Measurements from ENCODE around the gene ADTRP.

Gene ADTRP

DNA sequence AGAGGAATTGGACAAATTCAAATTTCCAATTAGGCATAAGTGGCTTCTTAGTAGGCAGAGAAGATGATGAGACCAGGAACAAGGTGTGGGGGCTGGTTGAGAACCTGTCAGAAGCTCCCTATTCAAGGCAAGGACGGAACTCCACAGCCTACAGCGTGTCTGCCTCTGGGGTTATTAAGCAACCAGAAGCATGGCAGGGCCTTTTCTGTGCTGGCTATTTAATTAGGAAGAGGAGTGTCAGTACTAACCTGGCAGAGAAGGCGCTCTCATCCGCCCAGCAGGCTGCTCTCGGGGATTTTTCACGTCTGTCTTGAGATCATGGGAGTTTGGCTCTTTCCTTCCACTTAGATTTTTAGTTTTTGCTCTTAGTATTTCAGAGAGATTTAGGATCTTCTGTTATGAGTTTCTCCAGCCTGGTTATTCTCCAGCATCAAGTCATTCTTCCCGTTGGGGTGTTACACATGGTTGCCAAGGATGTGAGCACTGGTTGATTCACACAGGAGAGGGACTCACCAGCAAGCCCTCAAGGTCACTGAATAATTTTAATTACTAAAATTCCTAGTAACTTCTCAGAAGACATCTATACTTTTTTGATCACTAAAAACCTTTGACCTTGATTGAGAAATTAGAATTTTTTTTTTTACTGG lies 23.9 kb downstream of the ADTRP start:
- DNase-seq: no peak

DNA sequence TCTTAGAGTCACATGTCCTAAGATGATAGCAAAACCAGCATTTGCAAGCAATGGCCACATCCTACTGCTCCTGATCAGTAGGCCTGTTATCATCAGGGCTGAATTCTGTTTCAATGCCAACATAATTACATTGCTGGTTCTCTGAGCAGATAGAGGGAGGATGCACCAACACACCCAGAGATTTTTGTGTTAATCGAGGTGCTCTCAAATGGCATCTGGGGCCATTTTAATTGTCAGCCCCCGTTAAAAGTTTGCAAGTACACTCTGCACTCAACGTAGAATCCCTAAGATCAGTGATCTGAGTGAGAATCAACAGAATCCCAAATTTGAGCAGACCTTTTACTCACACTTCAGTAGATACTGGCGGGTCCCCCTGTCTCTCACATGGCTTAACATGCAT lies 24.8 kb downstream of the ADTRP start:
- DNase-seq: no peak

DNA sequence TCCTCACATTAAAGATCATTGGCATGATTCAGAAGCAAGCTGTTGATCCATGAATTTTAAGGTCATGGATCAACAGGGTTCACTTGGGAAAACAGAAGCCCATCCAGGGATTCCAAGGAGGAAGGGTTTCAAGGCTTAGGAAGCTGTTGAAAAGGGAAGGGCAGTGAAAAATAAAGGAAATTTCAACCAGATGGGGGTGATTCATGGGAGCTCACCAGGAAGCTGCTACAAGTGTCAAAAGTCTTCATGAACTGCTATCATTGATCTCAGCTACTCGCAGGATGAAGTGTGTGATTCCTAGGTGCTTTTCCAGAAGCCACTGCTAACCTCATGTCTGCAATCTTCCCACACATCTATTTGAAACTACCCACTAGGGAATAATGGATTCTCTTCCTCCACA lies 26.2 kb downstream of the ADTRP start:
- no peak for DNase-seq

DNA sequence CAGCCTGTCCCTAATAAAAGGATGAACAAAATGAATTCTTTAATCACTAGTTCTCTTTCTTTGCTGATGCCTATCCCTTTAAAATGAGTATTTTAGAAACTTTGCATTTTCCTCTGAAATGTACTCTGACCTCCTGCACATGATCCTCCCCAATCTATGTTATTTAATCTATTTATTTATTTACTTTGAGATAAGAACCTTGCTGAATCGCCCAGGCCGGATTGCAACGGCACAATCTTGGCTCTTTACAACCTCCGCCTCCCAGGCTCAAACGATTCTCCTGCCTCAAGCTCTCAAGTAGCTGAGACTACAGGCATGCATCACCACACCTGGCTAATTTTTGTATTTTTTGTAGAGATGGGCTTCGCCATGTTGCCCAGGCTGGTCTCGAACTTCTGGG lies 27.9 kb downstream of the ADTRP start:
- DNase-seq: no peak

DNA sequence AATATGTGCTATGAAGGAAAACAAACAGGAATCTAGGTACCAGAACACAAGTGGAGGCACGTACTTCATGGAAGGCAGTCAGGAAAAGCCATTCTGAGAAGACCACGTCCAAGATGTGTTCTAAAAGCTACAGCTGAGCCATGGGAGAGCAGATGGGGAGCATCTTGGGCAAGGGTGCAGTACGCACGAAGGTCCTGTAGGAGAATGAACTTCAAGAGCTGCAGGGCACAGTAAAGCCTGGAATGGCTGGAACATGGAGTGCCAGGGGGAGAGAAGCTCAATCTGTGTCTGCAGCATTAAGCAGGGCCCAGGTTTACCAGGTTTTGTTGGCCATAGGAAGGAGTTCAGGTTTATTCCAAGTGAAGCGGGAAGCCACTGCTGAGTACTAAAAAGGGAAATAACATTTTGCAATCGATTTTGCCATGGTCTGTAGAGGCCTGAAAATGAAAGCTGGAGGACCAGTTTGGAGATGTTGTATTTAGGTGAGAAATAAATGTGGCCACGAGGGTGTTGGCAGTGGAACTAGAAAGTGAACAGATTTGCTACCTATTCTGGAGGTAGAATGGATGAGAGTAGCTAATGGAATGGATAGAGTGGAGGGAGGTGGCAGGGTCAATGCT lies 29.9 kb downstream of the ADTRP start:
- no peak for DNase-seq

DNA sequence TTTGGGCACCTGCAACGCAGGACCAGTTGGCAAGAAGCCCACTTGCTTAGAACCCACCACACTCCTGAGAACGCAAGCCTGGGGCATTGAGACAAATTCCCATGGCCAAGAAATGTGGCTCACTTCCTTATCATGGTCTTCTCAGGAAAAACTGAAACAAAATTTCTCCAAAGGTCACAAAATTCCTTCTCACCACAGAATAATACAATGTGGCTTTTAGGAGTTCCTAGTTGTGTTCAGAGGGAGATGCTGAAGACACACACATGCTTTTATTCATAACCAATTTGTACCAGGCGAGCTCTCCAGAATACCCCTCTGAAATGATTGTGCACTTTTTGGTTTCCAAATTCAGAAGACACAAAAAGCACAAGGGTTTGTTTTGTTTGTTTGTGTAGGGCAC lies 31.6 kb downstream of the ADTRP start:
- no peak for DNase-seq

DNA sequence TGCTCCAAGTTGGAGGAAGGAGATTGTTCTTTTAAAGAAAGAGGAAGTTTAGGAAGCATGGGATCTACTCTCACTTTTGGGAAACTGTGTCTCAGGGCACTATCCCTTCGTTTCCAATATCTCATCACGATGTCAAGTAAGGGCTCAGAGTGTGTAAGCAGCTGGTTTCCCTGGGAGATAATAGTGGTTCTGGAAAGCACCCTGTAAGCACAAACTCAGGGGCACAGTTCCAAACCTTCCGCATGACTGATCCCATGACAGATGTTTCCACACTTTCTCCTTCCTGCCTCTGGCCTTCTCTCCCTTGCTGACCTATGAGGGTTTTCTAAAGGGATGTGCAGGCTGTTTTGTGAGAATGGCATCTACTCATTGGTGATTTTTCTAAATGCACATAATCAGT lies 33.9 kb downstream of the ADTRP start:
- no peak for DNase-seq

DNA sequence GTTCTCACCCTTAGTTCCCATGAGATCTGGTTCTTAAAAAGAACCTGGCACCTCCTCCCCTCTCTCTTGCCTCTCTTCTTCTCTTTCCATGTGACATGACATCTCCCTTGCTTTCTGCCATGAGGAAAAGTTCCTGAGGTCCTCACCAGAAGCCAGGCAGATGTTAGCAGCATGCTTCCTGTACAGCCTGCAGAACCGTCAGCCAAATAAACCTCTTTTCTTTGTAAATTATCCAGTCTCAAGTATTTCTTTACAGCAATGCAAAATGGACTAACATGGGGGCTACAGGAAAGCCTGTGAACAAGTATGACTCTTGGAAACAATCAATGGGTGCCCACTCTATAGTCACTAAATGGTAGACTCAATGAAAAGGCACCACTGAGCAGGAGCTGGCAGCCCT lies 34.5 kb downstream of the ADTRP start:
- no peak for DNase-seq

DNA sequence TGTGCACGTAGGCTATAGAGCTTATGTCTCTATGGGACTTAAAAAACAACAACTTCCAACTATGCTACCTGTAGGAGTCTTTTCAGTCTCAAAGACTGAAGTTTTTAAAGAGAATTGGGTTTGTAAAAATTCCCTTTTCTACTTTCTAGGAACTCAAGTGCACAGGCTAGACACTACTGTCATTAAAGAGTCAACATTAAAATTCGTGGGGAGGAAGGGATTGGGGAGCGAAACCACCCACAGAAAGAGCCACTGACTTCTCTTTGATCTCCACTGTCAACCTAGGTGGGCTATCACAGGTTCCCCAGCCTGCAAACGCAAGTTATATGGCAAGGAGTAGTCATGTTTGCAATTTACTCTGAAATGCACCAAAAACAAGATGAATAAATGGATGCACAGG lies 37.7 kb downstream of the ADTRP start:
- no peak for DNase-seq

DNA sequence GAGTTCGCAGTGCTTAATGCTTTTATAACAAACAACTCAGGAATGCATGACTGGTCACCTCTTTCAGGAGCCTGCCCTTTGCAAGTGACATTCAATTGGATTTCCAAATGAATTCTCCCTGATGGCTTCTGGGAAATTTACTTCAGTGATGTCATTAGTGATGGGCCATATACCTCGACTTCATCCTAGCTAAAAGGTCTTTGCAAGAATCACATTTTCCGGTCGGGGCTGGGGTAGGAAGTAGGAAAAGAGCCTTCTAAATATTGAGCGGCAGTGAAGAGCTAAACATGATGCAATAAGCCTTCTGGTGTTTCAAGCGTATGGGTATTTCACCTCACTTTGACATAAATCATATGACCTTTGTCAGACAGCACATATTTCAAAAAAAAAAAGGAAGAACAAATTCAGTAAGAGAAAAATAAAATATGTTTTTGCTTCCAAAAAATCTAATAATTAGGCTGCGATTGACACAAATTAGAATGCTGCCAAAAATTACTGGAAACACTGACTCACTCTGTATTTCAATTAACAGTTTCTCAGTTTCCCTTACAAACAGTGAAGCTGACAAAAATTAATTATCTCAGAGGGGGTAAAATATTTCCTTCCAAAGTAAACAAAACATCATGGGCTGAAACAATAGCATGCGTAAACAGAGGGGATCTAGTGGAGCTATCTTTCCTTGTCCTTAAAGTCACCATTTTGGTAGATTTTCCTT lies 39.8 kb downstream of the ADTRP start:
- DNase-seq: no peak

DNA sequence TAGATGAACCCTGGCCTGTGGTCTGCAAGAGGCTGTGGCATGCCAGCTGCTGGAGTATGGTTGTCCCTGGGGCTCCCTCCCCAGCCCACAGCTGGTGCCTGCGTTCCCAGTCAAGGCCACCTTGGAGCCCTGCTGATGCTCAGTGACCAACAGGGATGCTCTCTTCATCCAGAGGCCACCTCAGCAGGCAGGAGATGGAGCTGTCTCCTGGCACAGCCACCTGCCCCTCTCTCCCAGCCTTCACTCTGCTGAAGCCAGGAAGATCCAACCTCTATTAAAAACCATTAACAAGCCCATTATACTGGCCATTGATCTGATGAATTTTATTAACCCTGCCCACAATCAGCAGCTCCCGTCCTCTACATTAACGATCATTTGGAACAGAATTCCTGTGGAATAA lies 40.4 kb downstream of the ADTRP start:
- no peak for DNase-seq

DNA sequence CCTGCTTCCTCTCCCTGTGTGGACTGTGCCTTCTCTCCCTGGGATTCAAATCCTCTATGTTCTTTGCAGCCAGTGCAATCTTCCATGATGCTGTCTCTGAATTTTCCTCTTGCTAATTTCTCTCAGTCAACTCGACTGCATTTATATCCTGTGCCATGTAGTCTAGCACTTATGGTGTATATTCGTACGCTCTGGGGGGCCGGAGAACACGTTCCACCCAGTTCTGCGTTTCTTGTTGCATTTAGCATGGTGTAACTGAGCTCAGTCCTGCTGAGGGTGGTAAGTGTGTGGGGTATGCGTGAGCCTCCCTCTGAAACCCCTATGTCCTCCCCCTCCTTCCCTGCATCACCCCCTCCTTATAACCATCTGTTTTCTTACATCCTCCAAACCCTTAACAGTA lies 42.0 kb downstream of the ADTRP start:
- DNase-seq: no peak

DNA sequence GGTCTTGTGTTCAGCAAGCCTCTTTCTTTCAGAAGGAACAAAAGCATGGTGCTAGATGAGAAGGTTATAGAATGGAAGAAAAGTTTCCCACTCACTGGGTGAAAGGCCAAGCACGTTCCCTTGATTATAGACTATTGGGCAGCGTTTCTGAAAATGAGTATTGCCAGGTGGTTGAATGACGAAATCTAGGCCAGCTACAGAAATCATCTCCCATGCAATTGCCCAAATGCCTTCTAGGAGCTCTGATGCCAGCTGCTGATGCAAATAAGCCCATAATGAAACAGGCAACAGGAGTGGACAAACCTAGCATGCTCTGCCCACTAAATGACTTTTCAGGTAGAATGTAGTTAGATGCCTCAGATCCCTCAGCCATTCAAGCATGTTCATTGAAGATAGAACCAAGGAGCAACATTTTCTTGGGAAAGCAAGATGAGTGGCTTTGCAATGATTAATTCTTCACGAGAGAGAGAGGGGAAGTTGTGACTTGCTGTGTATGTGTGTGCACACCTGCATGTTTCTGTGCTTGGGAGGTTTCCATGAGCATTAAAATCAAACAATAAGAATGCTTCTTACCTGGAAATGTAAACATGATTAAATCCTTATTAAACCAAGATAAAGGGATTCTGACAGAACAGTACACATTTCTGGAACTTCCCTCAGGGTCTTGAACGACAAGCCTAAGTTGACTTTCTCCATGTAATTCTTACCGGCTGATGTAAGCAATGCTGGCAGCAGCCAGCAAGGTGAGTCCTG lies 43.6 kb downstream of the ADTRP start:
- no peak for DNase-seq

DNA sequence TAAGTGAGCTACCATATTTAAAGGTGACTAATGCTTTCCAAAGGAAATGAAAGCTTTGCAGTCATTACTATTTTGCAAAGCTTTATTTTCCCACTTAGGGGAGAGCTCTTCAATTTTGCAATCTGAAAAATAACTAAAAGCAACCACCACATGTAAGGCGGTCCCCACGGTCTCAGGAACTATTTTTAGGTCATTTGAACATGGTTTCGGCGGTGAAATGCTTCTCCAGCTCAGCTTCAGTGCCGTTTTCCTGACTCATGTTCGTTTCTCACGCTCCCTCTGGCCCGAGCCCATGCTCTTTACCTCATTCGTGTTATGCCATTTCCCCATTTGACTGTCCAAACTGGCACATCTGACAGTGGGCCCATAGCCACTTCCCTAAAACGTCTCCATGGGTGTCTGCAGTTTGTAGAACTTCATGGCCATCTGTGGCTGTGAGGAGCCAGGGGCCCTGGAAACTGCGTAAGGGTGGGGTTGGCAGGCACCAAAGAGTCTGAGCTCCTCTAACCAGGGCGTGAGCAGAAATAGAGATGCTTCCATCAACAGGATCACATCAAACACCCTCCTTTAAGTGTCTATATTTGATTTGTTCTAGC lies 46.5 kb downstream of the ADTRP start:
- DNase-seq: peak; percentile 46

DNA sequence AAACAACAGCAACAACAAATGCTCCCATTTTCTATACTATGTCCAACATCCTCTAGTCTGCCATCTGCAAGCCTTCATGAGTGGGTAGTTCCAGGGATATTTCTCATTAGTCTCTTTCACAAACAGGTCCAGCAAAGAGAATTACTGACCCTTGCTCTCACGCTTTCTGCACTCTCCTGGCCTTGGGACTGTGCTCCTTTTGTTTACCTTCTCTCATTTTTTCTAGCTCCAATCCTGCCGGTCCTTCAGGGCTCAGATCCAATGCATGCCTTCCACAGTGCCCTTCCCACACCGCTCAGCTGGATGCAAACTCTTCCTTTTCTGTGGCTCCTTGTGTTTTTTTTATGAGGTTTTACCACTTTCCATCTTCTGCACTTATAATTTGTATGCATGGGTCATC lies 47.2 kb downstream of the ADTRP start:
- DNase-seq: no peak

DNA sequence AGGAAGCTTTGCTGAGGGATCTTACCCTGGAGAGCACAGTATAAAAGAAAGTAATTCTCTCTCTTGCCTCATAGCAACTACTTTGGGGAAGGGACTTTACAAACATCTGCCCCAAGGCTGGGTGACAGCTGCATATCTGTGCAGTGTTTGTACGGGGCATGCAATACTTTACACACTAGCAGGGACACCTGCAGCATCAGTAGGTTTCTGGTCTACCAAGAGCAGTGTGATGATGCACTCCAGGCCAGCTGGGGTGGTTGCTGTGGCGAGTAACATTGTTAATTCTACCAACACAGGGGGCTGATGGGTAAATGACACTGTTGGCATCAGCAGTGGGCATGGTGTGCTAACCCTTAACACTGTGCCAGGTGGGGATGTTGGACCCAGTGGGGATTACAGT lies 48.0 kb downstream of the ADTRP start:
- DNase-seq: no peak

DNA sequence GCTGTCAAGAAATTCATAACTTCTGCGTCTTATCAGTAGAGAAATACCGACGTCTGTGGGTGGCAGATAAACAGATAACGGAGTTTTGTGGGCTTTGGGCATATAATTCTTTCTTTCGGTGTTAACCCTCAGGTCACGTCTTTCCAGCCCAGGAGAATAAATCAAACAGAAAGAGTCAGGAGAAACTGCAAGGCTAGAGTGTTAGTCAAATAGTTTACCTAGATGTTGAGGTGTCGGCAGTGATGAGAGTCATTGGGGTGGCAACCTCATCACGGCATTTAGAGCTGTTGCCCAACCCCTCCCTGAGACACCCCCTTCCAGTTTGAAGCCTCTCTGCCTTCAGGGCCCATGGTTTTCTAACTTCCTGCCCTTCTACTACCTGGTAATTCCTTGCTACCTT lies 49.5 kb downstream of the ADTRP start:
- peak; percentile 22 for DNase-seq

DNA sequence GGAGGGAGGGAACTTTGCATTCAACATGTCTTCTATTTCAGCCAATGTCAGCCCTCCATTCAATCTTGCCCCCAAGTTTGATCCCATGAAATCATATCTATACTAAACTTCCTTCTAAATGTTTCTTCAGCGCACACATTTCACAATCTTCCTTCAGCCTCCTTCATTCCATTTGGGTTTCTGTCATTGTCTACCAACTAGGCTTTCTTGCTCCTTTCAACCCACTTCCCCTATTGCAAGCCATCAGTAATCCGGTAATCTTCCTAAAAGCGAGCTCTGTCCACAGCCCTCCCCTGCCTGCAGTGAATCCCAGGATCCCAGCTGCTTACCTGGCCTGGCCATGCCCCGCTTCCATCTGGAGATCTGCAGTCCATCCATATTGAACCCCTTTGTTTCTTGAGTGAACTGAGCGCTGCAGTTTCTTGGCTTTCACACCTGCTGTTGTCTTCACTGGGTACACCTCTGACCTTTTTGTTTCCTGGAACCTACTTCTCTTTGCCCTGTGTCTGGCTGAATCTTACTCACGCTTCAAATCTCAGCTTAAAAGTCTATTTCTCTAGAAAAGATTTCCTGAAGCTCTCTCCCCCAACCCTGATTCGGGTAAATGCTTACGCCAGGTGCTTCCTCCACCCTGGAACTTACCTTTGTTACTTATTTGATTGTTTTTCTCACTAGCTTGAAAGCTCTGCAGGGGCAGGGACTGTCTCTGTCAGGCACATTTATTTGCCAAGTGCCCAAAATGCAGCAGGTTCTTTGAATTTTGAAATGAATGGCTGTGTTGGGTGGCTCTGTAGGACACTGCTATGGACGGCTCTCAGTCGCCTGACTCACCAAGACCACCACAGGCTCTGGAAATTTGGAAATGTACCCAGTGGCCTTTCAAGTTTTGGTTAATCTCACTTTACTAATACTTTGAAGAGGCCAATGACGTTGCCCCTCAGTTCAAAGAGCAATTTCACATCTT lies 50.3 kb downstream of the ADTRP start:
- DNase-seq: peak; percentile 8

DNA sequence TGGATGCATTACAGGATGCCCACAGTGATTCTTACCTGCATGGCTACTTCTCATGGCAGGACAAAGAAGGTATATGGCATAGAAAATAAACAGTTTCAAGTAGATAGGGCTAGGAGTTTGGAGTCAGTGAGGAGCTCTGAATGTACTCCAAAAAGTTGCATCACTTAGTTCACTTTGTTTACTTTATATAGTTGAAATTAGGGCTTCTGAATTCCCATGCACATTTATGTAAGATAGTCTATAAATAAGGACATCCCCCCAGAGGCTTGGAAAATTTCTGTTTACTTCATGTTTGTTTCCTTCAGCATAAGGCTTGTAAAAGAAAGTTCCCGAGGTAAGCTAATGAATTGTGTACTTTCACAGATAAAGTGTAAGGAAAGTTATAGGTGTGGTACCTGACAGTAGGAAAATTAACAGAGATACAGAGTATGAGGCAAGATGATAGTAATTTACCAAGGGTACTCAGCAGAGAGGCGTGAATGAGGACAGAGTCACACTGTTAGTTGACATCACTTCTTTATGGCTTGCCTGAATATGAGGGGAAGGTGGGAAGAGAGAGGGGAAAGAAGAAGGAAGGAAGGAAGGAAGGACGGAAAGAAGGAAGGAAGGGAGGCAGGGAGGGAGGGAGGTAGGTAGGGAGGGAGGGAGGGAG lies 51.1 kb downstream of the ADTRP start:
- DNase-seq: no peak

DNA sequence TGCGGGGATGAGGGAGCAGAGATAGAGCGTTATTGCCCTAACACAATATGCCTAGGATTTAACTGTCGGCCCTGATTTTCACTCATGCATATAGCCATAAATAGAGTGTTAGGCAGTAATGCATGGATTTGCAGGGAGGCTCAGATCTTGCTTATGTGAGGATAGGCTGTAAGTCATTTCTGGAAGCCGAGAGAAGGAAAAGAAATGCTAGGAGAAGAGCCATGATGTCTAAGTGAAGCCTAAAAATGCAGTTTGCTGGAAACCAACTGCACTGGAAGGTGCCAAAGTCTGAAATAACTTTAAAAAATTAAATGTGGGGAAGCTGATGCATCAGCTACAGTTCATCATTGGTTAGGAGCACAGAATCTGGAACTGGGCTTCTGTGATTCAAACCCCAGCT lies 54.3 kb downstream of the ADTRP start:
- DNase-seq: no peak

DNA sequence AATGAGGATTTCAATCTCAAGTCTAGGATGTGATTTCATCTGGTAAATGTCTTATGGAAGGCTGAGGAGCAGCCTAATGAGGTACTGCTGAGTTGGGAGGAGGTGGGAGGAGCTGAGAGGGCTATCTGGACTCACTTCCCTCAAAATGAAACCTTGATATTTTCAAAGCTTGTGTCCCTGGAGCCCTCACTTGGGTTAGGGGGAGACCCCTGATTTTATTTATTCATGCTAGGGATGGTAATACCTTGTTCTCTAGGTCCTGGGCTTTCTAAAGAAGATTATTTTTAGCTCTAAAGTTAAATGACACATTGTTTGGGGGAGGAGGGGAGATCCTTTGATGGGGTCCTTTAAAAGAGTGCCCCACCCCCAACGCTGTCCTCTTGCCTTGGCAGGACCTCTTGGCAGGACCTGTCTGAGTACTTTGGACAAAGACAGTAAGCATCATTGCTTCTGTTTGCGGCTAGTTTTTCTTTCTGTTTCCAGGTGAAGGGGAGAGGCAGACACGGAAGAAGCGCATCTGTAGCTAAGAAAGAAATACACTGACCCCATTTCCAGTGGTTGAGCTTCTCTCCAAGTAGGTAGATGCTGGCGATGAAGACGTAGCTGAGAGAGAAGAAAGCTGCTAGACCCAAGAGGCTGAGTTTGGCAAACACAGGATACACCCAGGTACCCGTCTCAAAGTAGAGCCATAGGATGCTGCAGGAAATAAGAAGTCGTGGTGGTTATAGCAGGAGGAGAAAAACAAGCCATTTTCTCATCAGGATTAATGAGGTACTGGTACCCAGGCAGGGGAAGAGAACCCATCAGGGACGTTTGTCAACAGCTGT lies 55.6 kb downstream of the ADTRP start:
- DNase-seq: no peak
